ENCODE results near the gene NEK8. TPM values are rescaled to one million over a fixed set of nuclear protein-coding genes. Genes with fewer than 3 reads are reported as not detected.

Gene NEK8
- polyA plus RNA-seq, 1 donor from 2014 or later = 1.5 TPM

DNA sequence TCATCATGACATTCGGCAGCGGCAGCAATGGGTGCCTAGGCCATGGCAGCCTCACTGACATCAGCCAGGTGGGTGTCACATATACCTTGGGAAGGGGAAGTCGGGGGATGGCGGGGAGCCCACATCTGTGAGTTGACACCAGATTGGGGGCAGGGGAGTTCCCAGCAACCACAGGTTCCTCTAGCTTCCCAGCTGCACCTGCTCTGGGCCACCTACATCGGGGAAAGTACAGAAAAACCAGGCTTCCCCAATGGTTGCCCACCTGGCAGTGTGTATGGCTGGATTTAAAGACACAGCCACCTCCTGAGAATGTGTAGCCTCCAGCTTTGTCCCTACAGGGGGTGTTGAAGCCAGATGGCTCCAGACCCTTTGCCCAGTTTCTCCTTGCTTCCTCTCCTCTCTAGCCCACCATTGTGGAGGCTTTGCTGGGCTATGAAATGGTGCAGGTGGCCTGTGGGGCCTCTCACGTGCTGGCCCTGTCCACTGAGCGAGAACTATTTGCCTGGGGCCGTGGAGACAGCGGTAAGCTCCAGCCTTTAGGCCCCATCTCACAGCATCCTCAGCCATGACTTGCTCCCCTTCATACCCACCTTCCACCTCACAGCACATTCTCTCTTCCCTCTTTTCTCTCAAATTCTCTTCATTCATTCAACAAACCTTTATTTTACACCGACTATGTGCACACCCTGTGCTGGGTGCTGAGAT is 10.2 kb downstream of the NEK8 start:
- no peaks in the 10 kb centered on the region for H3K9me3 ChIP-seq (ENCODE audit: low read length)
- TF ChIP-seq MXI1 (conservative IDR thresholded peaks at IDR 0.05; ENCODE audit: poor library complexity, severe bottlenecking) (no peak), RAD21 (conservative IDR thresholded peaks at IDR 0.05) (no peak), EP300 (conservative IDR thresholded peaks at IDR 0.05; ENCODE audit: poor library complexity, severe bottlenecking) (no peak), SMC3 (conservative IDR thresholded peaks at IDR 0.05; ENCODE audit: poor library complexity) (no peak), POLR2AphosphoS5 (IDR thresholded peaks at IDR 0.05) (no peak), REST (IDR thresholded peaks at IDR 0.05; ENCODE audit: borderline replicate concordance) (no peak), TAF1 (IDR thresholded peaks at IDR 0.05; ENCODE audit: low read depth) (no peak), CTCF (IDR thresholded peaks at IDR 0.05; ENCODE audit: poor library complexity, severe bottlenecking) (no peak), EZH2 (IDR thresholded peaks at IDR 0.05; ENCODE audit: borderline replicate concordance, insufficient read depth, low read length, poor library complexity, severe bottlenecking) (no peak)
- no peaks in the 10 kb centered on the region for H3K9me2 ChIP-seq (ENCODE audit: insufficient read depth, low read length)
- H2AFZ ChIP-seq (ENCODE audit: low read depth, low read length) = no peak overlapping the region
- no peak overlapping the region for H3K27ac ChIP-seq (ENCODE audit: low read length)
- H3K79me2 ChIP-seq (replicated peaks; ENCODE audit: insufficient read depth, low read length) = no peaks in the 10 kb centered on the region
- H4K20me1 ChIP-seq (ENCODE audit: insufficient read depth) = no peaks in the 10 kb centered on the region
- no peaks in the 10 kb centered on the region for H3F3A ChIP-seq (ENCODE audit: insufficient read depth, low read length, poor library complexity, severe bottlenecking)
- H3K4me3 ChIP-seq (ENCODE audit: low read length) = no peak overlapping the region
- no peaks in the 10 kb centered on the region for H3K27me3 ChIP-seq (ENCODE audit: insufficient read depth, low read depth, low read length)
- H3K9ac ChIP-seq (ENCODE audit: low read length) = no peak overlapping the region
- H3K36me3 ChIP-seq (ENCODE audit: insufficient read depth, low read length) = no peaks in the 10 kb centered on the region
- no peak overlapping the region for H3K4me2 ChIP-seq (ENCODE audit: low read length)

DNA sequence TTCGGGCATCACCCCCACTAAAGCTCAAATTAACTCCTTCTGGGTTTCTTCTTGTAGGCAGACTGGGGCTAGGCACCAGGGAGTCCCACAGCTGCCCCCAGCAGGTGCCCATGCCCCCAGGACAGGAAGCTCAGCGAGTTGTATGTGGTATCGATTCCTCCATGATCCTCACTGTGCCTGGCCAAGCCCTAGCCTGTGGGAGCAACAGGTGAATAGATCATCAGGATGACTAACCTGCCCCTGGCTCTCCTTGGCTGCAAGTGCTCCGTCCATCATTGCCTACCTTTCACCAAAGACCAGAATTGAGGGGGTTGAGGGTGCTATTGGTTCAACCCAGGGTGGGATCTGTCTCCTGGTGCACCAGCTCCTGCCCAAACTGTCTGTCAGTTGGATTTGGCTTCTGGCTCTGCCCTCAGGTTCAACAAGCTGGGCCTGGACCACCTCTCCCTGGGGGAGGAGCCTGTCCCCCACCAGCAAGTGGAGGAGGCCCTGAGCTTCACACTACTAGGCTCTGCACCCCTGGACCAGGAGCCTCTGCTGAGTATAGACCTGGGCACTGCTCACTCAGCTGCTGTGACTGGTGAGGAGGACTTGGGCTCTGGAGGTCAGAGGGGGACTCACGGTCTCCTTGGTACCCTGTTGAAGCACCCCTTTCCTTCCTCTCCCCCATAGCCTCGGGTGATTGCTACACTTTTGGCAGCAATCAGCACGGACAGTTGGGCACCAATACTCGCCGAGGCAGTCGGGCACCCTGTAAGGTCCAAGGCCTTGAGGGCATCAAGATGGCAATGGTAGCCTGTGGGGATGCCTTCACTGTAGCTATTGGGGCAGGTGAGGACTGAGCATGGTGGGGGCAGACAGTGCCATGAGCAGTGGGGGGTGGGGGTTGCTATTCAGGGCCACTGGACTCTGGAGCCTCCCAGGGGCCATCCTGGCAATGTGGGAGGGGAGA is 12.1 kb downstream of the NEK8 start:
- Histone ChIP-seq H4K20me1 (ENCODE audit: insufficient read depth) (peaks cover under 1% of the 10 kb centered on the region), H3K9ac (ENCODE audit: low read length) (no peak overlapping the region)
- TF ChIP-seq MXI1 (conservative IDR thresholded peaks at IDR 0.05; ENCODE audit: poor library complexity, severe bottlenecking) (no peak), EZH2 (IDR thresholded peaks at IDR 0.05; ENCODE audit: borderline replicate concordance, insufficient read depth, low read length, poor library complexity, severe bottlenecking) (no peak), REST (IDR thresholded peaks at IDR 0.05; ENCODE audit: borderline replicate concordance) (no peak), EP300 (conservative IDR thresholded peaks at IDR 0.05; ENCODE audit: poor library complexity, severe bottlenecking) (no peak), TAF1 (IDR thresholded peaks at IDR 0.05; ENCODE audit: low read depth) (no peak), POLR2AphosphoS5 (IDR thresholded peaks at IDR 0.05) (no peak)

More for the DNA sequence above, 12.1 kb downstream of the NEK8 start:
- H2AFZ ChIP-seq (ENCODE audit: low read depth, low read length) = no peak overlapping the region
- H3K27me3 ChIP-seq (ENCODE audit: insufficient read depth, low read depth, low read length) = no peaks in the 10 kb centered on the region
- H3K4me3 ChIP-seq (ENCODE audit: low read length) = no peak overlapping the region
- no peaks in the 10 kb centered on the region for H3K9me3 ChIP-seq (ENCODE audit: low read length)
- peaks cover 18% of the 10 kb centered on the region for H3K79me2 ChIP-seq (replicated peaks; ENCODE audit: insufficient read depth, low read length)
- no peak overlapping the region for H3K4me2 ChIP-seq (ENCODE audit: low read length)
- no peaks in the 10 kb centered on the region for H3F3A ChIP-seq (ENCODE audit: insufficient read depth, low read length, poor library complexity, severe bottlenecking)
- no peaks in the 10 kb centered on the region for H3K36me3 ChIP-seq (ENCODE audit: insufficient read depth, low read length)
- H3K9me2 ChIP-seq (ENCODE audit: insufficient read depth, low read length) = no peaks in the 10 kb centered on the region
- no peak overlapping the region for H3K27ac ChIP-seq (ENCODE audit: low read length)
